HepG2 (cell line): ENCODE results near the gene FGFR2. TPM values are rescaled to one million over a fixed set of nuclear protein-coding genes. Genes with fewer than 3 reads are reported as not detected.

Source experiments
- ATF7-NPFF ChIP-seq: sonication (generic); formaldehyde crosslinking; IDR thresholded peaks from 2 replicates; pipeline ENCODE4 v1.8.1; 2023; ENCODE audit warnings: mild to moderate bottlenecking, low read depth, missing genetic modification reagents, moderate library complexity
- ETV6 ChIP-seq: sonication (generic); formaldehyde crosslinking; conservative IDR thresholded peaks from 2 replicates; pipeline ENCODE4 v1.4.0; 2020; ENCODE audit warnings: missing genetic modification reagents
- NCOA1 ChIP-seq: sonication (generic); formaldehyde crosslinking; IDR thresholded peaks from 2 replicates; pipeline ENCODE4 v1.9.0; 2021; ENCODE audit warnings: missing genetic modification reagents
- NFIB ChIP-seq: sonication (generic); formaldehyde crosslinking; IDR thresholded peaks from 2 replicates; pipeline ENCODE4 v1.9.0; 2021; ENCODE audit warnings: missing genetic modification reagents, mild to moderate bottlenecking, borderline replicate concordance
- NFYB ChIP-seq: sonication (generic); formaldehyde crosslinking; IDR thresholded peaks from 2 replicates; pipeline ENCODE4 v1.4.0; 2020; ENCODE audit warnings: missing genetic modification reagents
- RARG ChIP-seq: sonication (generic); formaldehyde crosslinking; IDR thresholded peaks from 2 replicates; pipeline ENCODE4 v1.4.0; 2020; ENCODE audit warnings: low read depth, mild to moderate bottlenecking, missing genetic modification reagents
- SALL1 ChIP-seq: sonication (generic); formaldehyde crosslinking; IDR thresholded peaks from 2 replicates; pipeline ENCODE4 v1.8.0; 2022; ENCODE audit warnings: mild to moderate bottlenecking, missing genetic modification reagents
- SIX1 ChIP-seq: sonication (generic); formaldehyde crosslinking; IDR thresholded peaks from 2 replicates; pipeline ENCODE4 v1.4.0; 2020; ENCODE audit warnings: missing genetic modification reagents, borderline replicate concordance
- SP4 ChIP-seq: sonication (generic); formaldehyde crosslinking; IDR thresholded peaks from 2 replicates; pipeline ENCODE4 v1.8.1; 2023; ENCODE audit warnings: mild to moderate bottlenecking, missing genetic modification reagents
- TARDBP ChIP-seq: sonication (generic); formaldehyde crosslinking; IDR thresholded peaks from 2 replicates; pipeline ENCODE4 v1.8.0; 2022; ENCODE audit warnings: mild to moderate bottlenecking, missing genetic modification reagents
- TGIF2 ChIP-seq: IDR thresholded peaks from 2 replicates; pipeline ENCODE4 v1.6.1; 2016; ENCODE audit warnings: control low read depth, missing compliant biosample characterization
- ZFY ChIP-seq: sonication (generic); formaldehyde crosslinking; IDR thresholded peaks from 2 replicates; pipeline ENCODE4 v1.4.0; 2020; ENCODE audit warnings: missing genetic modification reagents
- polyA plus RNA-seq, 8 experiments: library from polyadenylated mRNA; depleted of rRNA in 3 of 8; stranded (reverse) in 7 of 8; unstranded in 1 of 8; fragments of >200 nt; fragmentation: Illumina TruSeq in 4 of 8; extraction: Trizol in 4 of 8; gene quantifications; 2 replicates each; pipeline versions ENCODE4 v1.2.1 to v1.2.3, GENCODE V29; 2011 to 2016; ENCODE audit warnings: low read depth in 4 of 8, missing spikeins in 1 of 8, mixed read lengths in 1 of 8; ENCODE audit not compliant: insufficient read depth in 1 of 8
- total RNA-seq, 5 experiments: library from RNA; depleted of rRNA; stranded (reverse); fragments of >200 nt; fragmentation: Illumina TruSeq; extraction: Trizol; gene quantifications; 2 replicates each; pipeline ENCODE4 v1.2.3, GENCODE V29; 2016; ENCODE audit warnings: low read depth in 1 of 5
- TF ChIP-seq, protein P1 (sequence below): sonication (generic); formaldehyde crosslinking; IDR thresholded peaks from 2 replicates; pipeline ENCODE4 v1.4.0; 2020; ENCODE audit warnings: mild to moderate bottlenecking, missing genetic modification reagents
- TF ChIP-seq, protein P2 (sequence below): sonication (generic); formaldehyde crosslinking; IDR thresholded peaks from 2 replicates; pipeline ENCODE4 v1.5.1; 2020; ENCODE audit warnings: mild to moderate bottlenecking, missing genetic modification reagents, moderate library complexity

FGFR2 gene
- total and polyA plus RNA-seq, 2 of the 13 experiments (the other 11 are each of a cell fraction or from before 2014, with no cell fraction given): 1.6 to 2.6 TPM

DNA sequence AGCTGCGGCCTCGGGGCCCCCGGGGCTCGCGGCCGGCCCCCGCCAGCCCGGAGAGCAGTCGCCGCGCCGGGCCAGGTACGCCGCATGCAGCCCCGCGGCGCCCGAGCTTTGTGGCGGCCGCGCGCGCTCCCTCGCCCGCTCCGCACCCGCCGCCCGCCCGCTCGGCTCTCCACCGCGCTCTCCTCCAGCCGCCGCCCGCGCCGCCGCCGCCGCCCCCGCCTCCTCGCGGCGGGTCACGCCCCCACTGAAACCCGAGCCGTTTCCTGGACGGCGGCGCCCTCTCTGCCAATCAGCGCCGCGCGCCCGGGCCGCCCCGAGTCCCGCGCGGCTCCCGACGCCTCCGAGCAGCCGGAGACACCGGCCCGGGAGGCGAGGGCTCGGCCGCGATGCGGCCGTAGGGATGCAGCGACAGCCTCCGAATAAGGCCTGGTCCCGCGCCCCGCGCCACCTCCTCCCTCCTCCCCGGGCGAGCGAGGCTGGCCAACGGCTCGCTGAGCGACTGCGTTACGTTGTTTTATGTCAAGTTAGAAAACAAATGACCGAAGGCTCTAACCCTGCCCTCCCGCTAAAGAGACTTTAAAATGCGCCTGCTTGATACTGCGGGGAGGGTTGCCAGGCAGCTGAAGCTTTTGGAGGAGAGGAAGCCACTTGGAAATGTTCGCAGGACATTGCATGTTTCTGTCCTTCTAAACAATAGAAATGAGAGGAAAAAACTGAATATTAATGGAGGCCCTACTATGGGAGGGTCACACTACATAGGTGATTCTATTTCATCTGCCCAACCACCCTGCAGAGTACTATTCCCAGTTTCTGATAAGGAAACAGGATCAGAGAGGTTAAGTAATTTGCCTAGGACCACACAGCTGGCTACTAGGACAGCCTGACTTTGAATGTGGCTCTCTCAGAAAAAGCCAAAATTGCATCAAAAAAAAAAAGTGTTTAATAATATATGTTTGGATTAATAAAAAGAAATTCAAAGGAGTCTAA lies at the start of gene FGFR2 (continued):
- TF ChIP-seq, protein P1, sequence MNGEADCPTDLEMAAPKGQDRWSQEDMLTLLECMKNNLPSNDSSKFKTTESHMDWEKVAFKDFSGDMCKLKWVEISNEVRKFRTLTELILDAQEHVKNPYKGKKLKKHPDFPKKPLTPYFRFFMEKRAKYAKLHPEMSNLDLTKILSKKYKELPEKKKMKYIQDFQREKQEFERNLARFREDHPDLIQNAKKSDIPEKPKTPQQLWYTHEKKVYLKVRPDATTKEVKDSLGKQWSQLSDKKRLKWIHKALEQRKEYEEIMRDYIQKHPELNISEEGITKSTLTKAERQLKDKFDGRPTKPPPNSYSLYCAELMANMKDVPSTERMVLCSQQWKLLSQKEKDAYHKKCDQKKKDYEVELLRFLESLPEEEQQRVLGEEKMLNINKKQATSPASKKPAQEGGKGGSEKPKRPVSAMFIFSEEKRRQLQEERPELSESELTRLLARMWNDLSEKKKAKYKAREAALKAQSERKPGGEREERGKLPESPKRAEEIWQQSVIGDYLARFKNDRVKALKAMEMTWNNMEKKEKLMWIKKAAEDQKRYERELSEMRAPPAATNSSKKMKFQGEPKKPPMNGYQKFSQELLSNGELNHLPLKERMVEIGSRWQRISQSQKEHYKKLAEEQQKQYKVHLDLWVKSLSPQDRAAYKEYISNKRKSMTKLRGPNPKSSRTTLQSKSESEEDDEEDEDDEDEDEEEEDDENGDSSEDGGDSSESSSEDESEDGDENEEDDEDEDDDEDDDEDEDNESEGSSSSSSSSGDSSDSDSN (CRISPR knock-in tag): peak; percentile 43; the same call in 1 of the 2 replicates
- TF ChIP-seq ATF7-NPFF (peak; percentile 36; the same call in 1 of the 2 replicates), TARDBP (CRISPR knock-in tag) (peak; percentile 34; the same call in 1 of the 2 replicates), NFIB (CRISPR knock-in tag) (no peak), SIX1 (peak; percentile 35; the same call in 1 of the 2 replicates), ZFY (peak; percentile 29; the same call in 1 of the 2 replicates), NCOA1 (no peak), RARG (no peak), ETV6 (no peak), NFYB (CRISPR knock-in tag) (peak; percentile 72), SALL1 (CRISPR knock-in tag) (peak; percentile 56; the same call in 1 of the 2 replicates), TGIF2 (CRISPR knock-in tag) (no peak), SP4 (CRISPR knock-in tag) (peak; percentile 19; the same call in 1 of the 2 replicates)
- TF ChIP-seq, protein P2, sequence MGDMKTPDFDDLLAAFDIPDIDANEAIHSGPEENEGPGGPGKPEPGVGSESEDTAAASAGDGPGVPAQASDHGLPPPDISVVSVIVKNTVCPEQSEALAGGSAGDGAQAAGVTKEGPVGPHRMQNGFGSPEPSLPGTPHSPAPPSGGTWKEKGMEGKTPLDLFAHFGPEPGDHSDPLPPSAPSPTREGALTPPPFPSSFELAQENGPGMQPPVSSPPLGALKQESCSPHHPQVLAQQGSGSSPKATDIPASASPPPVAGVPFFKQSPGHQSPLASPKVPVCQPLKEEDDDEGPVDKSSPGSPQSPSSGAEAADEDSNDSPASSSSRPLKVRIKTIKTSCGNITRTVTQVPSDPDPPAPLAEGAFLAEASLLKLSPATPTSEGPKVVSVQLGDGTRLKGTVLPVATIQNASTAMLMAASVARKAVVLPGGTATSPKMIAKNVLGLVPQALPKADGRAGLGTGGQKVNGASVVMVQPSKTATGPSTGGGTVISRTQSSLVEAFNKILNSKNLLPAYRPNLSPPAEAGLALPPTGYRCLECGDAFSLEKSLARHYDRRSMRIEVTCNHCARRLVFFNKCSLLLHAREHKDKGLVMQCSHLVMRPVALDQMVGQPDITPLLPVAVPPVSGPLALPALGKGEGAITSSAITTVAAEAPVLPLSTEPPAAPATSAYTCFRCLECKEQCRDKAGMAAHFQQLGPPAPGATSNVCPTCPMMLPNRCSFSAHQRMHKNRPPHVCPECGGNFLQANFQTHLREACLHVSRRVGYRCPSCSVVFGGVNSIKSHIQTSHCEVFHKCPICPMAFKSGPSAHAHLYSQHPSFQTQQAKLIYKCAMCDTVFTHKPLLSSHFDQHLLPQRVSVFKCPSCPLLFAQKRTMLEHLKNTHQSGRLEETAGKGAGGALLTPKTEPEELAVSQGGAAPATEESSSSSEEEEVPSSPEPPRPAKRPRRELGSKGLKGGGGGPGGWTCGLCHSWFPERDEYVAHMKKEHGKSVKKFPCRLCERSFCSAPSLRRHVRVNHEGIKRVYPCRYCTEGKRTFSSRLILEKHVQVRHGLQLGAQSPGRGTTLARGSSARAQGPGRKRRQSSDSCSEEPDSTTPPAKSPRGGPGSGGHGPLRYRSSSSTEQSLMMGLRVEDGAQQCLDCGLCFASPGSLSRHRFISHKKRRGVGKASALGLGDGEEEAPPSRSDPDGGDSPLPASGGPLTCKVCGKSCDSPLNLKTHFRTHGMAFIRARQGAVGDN (CRISPR knock-in tag): peak; percentile 69
